ENCODE results near the gene CRADD.

Gene CRADD

GRCh38 chr12:93667672-93668071 lies 9.5 kb upstream of the CRADD start:
- no peak for TF ChIP-seq FOXM1 (IDR thresholded peaks at IDR 0.05; ENCODE audit: borderline replicate concordance, low read depth)
- TF ChIP-seq, protein P1, sequence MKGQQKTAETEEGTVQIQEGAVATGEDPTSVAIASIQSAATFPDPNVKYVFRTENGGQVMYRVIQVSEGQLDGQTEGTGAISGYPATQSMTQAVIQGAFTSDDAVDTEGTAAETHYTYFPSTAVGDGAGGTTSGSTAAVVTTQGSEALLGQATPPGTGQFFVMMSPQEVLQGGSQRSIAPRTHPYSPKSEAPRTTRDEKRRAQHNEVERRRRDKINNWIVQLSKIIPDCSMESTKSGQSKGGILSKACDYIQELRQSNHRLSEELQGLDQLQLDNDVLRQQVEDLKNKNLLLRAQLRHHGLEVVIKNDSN (IDR thresholded peaks at IDR 0.05) = no peak
- TF ChIP-seq RAD21 (IDR thresholded peaks at IDR 0.05; ENCODE audit: low read depth) = no peak
- TF ChIP-seq EP300 (IDR thresholded peaks at IDR 0.05; ENCODE audit: borderline replicate concordance) = no peak
- no peak for TF ChIP-seq REST (IDR thresholded peaks at IDR 0.05; ENCODE audit: low read depth)
- no peak for TF ChIP-seq NFIC (IDR thresholded peaks at IDR 0.05)
- TF ChIP-seq TCF12 (IDR thresholded peaks at IDR 0.05; ENCODE audit: low read depth) = no peak
- no peak for TF ChIP-seq CEBPB (IDR thresholded peaks at IDR 0.05)
- no peak for TF ChIP-seq ZBTB7A (IDR thresholded peaks at IDR 0.05; ENCODE audit: low read depth)
- TF ChIP-seq YY1 (IDR thresholded peaks at IDR 0.05; ENCODE audit: low read depth) = no peak
- no peak for TF ChIP-seq TEAD4 (IDR thresholded peaks at IDR 0.05)
- TF ChIP-seq TAF1 (IDR thresholded peaks at IDR 0.05; ENCODE audit: low read depth) = no peak
- TF ChIP-seq CREB1 (IDR thresholded peaks at IDR 0.05; ENCODE audit: low read depth) = no peak
- TF ChIP-seq EGR1 (IDR thresholded peaks at IDR 0.05) = no peak
- TF ChIP-seq MAX (IDR thresholded peaks at IDR 0.05) = no peak

DNA sequence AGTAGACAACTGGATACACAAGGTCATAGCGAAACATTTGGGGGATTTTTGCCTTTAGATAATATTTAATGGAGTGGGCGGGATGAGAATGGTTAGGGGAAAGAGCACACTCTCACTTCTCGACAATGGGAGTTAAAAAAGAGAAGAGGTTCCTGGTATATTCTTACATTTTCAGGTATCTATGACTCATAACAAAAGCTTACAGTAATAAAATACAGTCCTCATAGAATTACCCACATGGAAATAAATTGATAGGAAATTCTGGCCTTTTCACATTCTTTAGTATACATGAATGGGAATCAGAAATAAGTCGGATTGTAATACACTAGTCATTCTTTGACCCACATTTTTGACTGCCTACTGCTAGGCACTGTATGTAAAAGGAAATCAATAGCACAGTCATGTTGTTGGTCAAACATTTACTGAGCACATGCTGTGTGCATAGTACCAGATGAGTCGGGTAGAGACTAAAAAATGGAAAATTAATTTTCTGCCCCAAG lies 8.2 kb upstream of the CRADD start:
- TF ChIP-seq MAX (IDR thresholded peaks at IDR 0.05) (no peak), TAF1 (IDR thresholded peaks at IDR 0.05; ENCODE audit: low read depth) (no peak), FOXM1 (IDR thresholded peaks at IDR 0.05; ENCODE audit: borderline replicate concordance, low read depth) (no peak), CREB1 (IDR thresholded peaks at IDR 0.05; ENCODE audit: low read depth) (no peak), TCF12 (IDR thresholded peaks at IDR 0.05; ENCODE audit: low read depth) (no peak), TEAD4 (IDR thresholded peaks at IDR 0.05) (no peak), EGR1 (IDR thresholded peaks at IDR 0.05) (no peak), YY1 (IDR thresholded peaks at IDR 0.05; ENCODE audit: low read depth) (no peak), EP300 (IDR thresholded peaks at IDR 0.05; ENCODE audit: borderline replicate concordance) (no peak), CEBPB (IDR thresholded peaks at IDR 0.05) (no peak), REST (IDR thresholded peaks at IDR 0.05; ENCODE audit: low read depth) (no peak), ZBTB7A (IDR thresholded peaks at IDR 0.05; ENCODE audit: low read depth) (no peak), RAD21 (IDR thresholded peaks at IDR 0.05; ENCODE audit: low read depth) (no peak), NFIC (IDR thresholded peaks at IDR 0.05) (no peak)

DNA sequence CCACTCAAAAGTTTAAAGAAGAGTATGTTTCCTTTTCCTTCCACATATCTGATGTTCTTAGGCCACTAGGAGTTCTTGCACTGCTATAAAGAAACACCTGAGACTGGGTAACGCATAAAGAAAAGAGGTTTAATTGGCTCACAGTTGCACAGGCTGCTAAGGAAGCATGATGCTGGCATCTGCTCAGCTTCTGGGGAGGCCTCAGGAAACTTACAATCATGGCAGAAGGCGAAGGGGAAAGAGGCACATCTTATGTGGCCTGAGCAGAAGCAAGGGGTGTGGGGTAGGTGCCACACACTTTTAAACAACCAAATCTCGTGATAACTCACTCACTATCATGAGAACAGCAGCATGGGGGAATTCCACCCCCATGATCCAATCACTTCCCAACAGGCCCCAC lies 7.7 kb upstream of the CRADD start:
- TF ChIP-seq REST (IDR thresholded peaks at IDR 0.05; ENCODE audit: low read depth) (no peak), FOXM1 (IDR thresholded peaks at IDR 0.05; ENCODE audit: borderline replicate concordance, low read depth) (no peak), NFIC (IDR thresholded peaks at IDR 0.05) (no peak), CREB1 (IDR thresholded peaks at IDR 0.05; ENCODE audit: low read depth) (no peak), TCF12 (IDR thresholded peaks at IDR 0.05; ENCODE audit: low read depth) (no peak), MAX (IDR thresholded peaks at IDR 0.05) (no peak), RAD21 (IDR thresholded peaks at IDR 0.05; ENCODE audit: low read depth) (no peak), ZBTB7A (IDR thresholded peaks at IDR 0.05; ENCODE audit: low read depth) (no peak), CEBPB (IDR thresholded peaks at IDR 0.05) (no peak), YY1 (IDR thresholded peaks at IDR 0.05; ENCODE audit: low read depth) (no peak), EP300 (IDR thresholded peaks at IDR 0.05; ENCODE audit: borderline replicate concordance) (no peak), EGR1 (IDR thresholded peaks at IDR 0.05) (no peak), TAF1 (IDR thresholded peaks at IDR 0.05; ENCODE audit: low read depth) (no peak), TEAD4 (IDR thresholded peaks at IDR 0.05) (no peak)
- TF ChIP-seq, protein P1 (IDR thresholded peaks at IDR 0.05) = no peak

- TF ChIP-seq TCF12 (IDR thresholded peaks at IDR 0.05; ENCODE audit: low read depth) (no peak), EGR1 (IDR thresholded peaks at IDR 0.05) (no peak), EP300 (IDR thresholded peaks at IDR 0.05; ENCODE audit: borderline replicate concordance) (no peak), YY1 (IDR thresholded peaks at IDR 0.05; ENCODE audit: low read depth) (no peak), TAF1 (IDR thresholded peaks at IDR 0.05; ENCODE audit: low read depth) (no peak)
- TF ChIP-seq, protein P1 (IDR thresholded peaks at IDR 0.05) = no peak
Observed at GRCh38 chr12:93670104-93670503, 7.1 kb upstream of the CRADD start.
